GM21367 (cell line): ENCODE results near the gene OSBPL3.
"Not testable (repeated sequence)": the region's sequence is repeated elsewhere in the genome, so short reads cannot be mapped to it uniquely, and the experiment has no call there.

Experiments
- ATAC-seq: cut with Tn5 transposase; IDR thresholded peaks from one replicate; pipeline ENCODE4 v1.9.1; 2021; ENCODE audit not compliant: unreplicated experiment

The OSBPL3 gene

GRCh38 chr7:24812305-24812945 is 167.6 kb downstream of the OSBPL3 start:
- ATAC-seq, result no peak

- no peak for ATAC-seq
Observed at GRCh38 chr7:24808518-24808917, 171.5 kb downstream of the OSBPL3 start.

- ATAC-seq, result no peak
Observed at GRCh38 chr7:24802300-24802699, 177.7 kb downstream of the OSBPL3 start.

- no peak for ATAC-seq
Observed at GRCh38 chr7:24801883-24802282, 178.1 kb downstream of the OSBPL3 start.

- ATAC-seq, result no peak
Observed at GRCh38 chr7:24800667-24801066, 179.3 kb downstream of the OSBPL3 start.

DNA sequence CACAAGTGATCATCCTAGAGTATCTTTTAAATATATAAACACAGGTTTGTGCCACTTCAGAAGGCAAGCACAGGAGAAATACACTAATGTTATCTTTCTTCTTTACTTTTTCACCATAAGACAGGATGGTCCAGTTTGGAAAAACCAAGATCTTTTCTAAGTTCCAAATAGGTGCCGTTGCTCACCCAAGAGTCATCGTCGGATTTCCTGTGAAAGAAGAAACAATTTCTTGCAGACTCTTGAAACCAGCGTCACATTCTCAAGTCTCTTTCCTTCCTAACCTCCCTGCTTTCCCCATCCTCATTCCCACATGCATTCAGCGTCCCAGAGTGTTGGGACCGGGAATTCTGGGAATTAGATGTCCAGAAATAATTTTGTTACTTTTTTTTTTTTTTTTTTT is 179.9 kb downstream of the OSBPL3 start:
- ATAC-seq, result no peak

- ATAC-seq, result no peak
Observed at GRCh38 chr7:24799506-24799905, 180.5 kb downstream of the OSBPL3 start.

- no peak for ATAC-seq
Observed at GRCh38 chr7:24798261-24798660, 181.7 kb downstream of the OSBPL3 start.

- no peak for ATAC-seq
Observed at GRCh38 chr7:24797270-24797669, 182.7 kb downstream of the OSBPL3 start.

GRCh38 chr7:24795407-24795767 is 184.6 kb downstream of the OSBPL3 start:
- no peak for ATAC-seq

DNA sequence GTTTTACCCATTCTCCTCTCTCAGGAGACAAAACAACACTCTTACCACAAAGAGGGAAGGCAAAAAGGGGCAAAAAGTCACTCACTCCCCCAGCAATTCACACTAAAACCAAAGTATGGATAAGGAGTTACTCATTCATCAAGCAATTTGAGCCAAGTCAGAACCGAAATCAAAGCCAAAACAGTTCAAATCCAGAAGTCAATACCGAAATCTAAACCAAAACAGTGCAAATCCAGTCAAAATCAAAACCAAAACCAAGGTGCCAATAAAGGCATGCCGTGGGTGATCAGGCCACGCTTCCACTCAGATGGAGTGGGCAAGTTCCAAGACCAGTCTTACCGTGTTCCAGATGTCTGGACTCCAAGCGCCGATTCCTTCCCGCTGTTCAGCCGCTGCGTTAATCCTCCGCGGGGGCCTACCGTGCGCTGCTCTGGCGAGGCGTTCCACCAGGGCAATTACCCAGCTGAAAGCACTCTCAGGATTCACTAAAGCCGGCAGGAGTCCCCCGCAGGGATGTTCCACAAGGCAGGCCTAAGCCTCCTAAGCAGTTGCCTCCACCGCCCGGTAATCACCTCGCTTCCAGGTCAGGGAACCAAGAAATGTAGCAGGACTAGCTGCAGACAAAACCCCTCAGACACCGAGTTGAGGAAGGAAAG is 185.1 kb downstream of the OSBPL3 start:
- ATAC-seq, result not testable (repeated sequence)

- no peak for ATAC-seq
Observed at GRCh38 chr7:24793982-24794648, 185.9 kb downstream of the OSBPL3 start.

DNA sequence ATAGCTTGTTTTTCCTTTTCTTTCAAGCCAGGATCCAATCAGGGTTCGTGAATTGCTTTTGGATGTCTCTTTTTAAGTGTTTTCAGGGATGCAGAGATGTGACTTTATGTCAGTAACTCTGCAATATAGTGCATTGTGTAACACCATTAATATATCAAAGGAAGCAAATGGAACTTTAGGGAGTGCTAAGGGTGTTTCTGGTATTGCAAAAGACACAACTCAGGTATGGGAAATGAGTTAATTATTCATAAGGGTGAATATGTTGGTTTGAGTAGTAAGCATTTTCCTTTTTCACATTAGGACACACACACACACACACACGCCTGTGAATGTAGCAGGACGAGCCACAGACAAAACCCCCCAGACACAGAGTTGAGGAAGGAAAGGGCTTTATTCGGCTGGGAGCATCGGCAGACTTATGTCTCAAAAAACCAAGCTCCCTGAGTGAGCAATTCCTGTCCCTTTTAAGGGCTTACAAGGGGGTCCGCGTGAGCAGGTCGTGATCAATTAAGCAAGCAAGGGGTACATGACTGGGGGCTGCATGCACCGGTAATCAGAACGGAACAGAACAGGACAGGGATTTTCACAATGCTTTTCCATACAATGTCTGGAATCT is 190.9 kb downstream of the OSBPL3 start:
- no peak for ATAC-seq

- no peak for ATAC-seq
Observed at GRCh38 chr7:24788075-24788474, 191.9 kb downstream of the OSBPL3 start.

DNA sequence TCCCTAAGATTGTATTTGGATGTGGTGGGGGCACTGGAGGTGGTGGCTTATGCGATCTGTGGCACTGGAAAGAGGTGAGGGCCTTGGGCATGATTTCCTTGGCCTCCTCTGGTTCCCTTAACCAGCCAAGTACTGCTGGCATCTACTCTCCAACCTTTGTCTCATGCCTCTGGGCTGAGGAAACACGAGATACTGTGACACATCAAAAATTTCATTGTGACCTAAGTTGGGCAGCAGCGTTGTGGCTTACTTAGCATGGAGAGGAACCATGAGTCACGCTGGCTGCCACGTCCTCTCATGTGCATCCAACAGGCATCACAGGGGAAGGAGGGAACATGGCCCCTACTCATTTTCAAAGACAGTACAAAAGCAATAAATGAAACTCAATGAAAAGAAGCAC is 193.0 kb downstream of the OSBPL3 start:
- ATAC-seq, result no peak

DNA sequence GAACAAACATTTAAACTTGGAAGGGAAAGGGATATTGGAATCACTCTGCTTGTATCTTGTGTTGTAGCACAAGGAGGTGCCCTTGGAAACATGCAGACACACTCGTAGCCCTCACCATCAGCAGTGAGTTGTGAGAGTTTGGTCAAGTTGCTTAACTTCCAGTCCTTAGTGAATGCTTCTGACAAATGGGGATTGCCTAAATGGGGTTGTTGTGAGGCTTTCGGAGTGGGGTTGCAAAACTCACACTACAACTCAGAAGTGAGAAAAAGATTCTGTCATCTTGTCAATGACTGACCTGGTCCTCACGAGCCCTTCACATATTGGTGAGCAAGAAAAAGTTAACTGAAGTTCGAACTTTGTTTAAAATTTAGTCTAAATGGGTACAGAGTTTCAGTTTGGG is 193.7 kb downstream of the OSBPL3 start:
- ATAC-seq, result no peak

DNA sequence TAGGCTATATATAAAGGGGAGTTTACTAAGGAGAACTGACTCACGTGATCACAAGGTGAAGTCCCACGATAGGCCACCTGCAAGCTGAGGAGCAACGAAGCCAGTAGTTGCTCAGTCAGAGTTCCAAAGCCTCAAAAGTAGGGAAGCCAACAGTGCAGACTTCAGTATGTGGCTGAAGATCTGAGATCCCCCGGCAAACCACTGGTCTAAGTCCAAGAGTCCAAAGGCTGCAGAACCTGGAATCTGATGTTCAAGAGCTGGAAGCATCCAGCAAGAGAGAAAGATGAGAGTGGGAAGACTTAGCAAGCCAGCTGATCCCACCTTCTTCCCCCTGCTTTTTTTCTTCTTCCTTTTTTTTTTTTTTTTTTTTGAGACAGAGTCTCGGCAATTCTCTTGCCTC is 195.7 kb downstream of the OSBPL3 start:
- ATAC-seq, result no peak

GRCh38 chr7:24783698-24784097 is 196.3 kb downstream of the OSBPL3 start:
- ATAC-seq, result no peak

DNA sequence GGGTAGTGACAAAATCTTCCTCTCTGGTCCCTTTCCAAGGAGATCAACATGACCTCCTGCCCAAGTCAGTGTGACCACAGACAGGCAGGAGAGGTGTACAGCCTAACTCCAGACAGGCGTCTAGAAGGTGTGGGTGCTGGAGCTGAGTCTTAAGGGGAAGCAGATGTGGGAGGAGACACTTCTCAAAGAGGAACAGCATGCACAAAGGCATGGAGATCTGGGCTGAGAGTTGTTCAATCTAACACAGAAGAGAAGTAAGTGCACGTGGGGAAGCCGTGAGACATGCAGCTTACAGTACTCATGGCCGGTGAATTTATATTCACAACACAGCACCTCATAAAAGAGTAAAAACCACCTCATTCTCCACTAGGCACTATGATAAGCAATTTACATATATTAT is 198.9 kb downstream of the OSBPL3 start:
- no peak for ATAC-seq

GRCh38 chr7:24779283-24779655 is 200.7 kb downstream of the OSBPL3 start:
- ATAC-seq, result no peak

- ATAC-seq, result no peak
Observed at GRCh38 chr7:24778543-24779282, 201.3 kb downstream of the OSBPL3 start.
